Iris pigment epithelial cell (primary cell): ENCODE results near the gene NFATC2.
"Not testable (repeated sequence)": the region's sequence is repeated elsewhere in the genome, so short reads cannot be mapped to it uniquely, and the experiment has no call there.

Experiments used
- DNase-seq: peaks from one replicate; pipeline ENCODE4 v3.0.0-alpha.2; 2011; ENCODE audit warnings: low read depth

NFATC2 gene

GRCh38 chr20:51494241-51495110, 48.0 kb downstream of the NFATC2 start:
- DNase-seq, result no peak

- DNase-seq, result no peak
These were observed 49.1 kb downstream of the NFATC2 start for GRCh38 chr20:51493346-51493791.

GRCh38 chr20:51492167-51493092, 50.1 kb downstream of the NFATC2 start:
- DNase-seq, result no peak

- DNase-seq, result no peak
These were observed 51.1 kb downstream of the NFATC2 start for GRCh38 chr20:51491393-51491792.

- DNase-seq, result no peak
These were observed 51.9 kb downstream of the NFATC2 start for GRCh38 chr20:51490635-51491034.

GRCh38 chr20:51489611-51490010, 52.9 kb downstream of the NFATC2 start:
- DNase-seq, result no peak

GRCh38 chr20:51488331-51488730, 54.2 kb downstream of the NFATC2 start:
- DNase-seq, result no peak

GRCh38 chr20:51487565-51488268, 54.8 kb downstream of the NFATC2 start:
- DNase-seq, result peak; percentile 93

GRCh38 chr20:51487076-51487475, 55.4 kb downstream of the NFATC2 start:
- no peak for DNase-seq

- peak; percentile 37 for DNase-seq
These were observed 56.1 kb downstream of the NFATC2 start for GRCh38 chr20:51486197-51487005.

GRCh38 chr20:51484831-51485230, 57.7 kb downstream of the NFATC2 start:
- no peak for DNase-seq

GRCh38 chr20:51484141-51484815, 58.2 kb downstream of the NFATC2 start:
- DNase-seq, result no peak

GRCh38 chr20:51482836-51483473, 59.6 kb downstream of the NFATC2 start:
- DNase-seq, result no peak

- no peak for DNase-seq
These were observed 61.1 kb downstream of the NFATC2 start for GRCh38 chr20:51481341-51481914.

GRCh38 chr20:51480507-51481270, 61.8 kb downstream of the NFATC2 start:
- no peak for DNase-seq

GRCh38 chr20:51476106-51476505, 66.4 kb downstream of the NFATC2 start:
- not testable (repeated sequence) for DNase-seq

GRCh38 chr20:51473771-51474170, 68.7 kb downstream of the NFATC2 start:
- DNase-seq, result no peak

GRCh38 chr20:51473256-51473655, 69.3 kb downstream of the NFATC2 start:
- DNase-seq, result no peak

GRCh38 chr20:51470907-51471411, 71.6 kb downstream of the NFATC2 start:
- DNase-seq, result no peak
